ENCODE results near the gene SCARB1.

DNA sequence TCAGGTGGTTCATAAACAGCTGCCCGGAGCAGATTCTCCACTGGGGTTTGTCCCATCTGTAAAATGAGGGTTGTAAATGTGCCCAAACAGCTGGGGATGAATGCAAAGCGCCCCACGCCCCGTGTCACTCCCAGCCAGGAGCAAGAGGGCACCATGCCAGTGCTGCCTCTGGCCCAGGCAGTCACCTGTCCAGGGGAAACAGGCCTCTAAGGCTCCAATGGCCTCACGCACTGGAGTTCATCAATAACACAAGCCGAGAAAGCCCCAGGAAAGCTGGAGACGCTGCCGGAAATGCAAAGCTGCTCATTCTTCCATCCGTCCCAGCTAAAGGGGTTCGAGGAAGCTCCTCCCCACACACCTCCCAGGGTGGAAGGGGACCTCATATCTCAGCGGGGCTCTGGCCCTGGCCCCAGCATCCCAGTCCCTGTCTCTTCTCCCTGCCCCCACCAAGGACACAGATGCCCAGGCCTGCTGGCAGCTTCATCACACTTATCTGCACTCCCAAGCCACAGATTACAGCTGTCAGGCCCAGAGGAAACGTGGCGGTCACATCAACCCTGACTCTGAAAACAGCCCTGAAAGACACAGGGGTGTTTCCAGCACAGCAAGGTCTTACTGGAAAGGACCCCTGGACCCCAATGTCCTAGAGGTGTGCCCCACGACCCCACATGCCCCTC is 21.5 kb downstream of the SCARB1 start:
- no peak for TF ChIP-seq TOX (CRISPR knock-in tag; IDR thresholded peaks at IDR 0.05; ENCODE audit: borderline replicate concordance)
- no peak for TF ChIP-seq CSDC2 (CRISPR knock-in tag; IDR thresholded peaks at IDR 0.05)
